Measurements from ENCODE around the gene RNF130.

The RNF130 gene

DNA sequence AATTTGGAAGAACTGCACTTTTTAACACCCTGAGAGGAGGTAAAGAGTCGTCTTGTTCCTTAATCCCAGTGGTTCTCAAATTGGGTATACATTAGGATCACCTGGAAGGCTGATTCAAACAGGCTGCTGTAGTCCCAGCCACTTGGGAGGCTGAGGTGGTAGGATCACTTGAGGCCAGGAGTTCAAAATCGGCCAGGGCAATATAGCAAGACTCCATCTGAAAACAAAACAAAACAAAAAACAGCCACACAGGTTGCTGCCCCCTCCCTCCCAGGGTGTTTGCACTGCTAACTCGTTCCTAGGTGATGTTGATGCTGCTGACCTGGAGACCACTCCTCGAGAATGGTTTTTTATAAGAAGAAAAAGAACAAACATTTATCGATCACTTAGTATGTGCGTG lies 162.3 kb downstream of the RNF130 start:
- no peaks in the 10 kb centered on the region for H3K9me3 Mint-ChIP-seq
- peaks cover 9% of the 10 kb centered on the region for H3K36me3 Mint-ChIP-seq (ENCODE audit: low read depth)
- H3K4me3 Mint-ChIP-seq = peak overlapping the region; percentile 30
- peaks cover 8% of the 10 kb centered on the region for H3K4me1 Mint-ChIP-seq (ENCODE audit: low read depth)
- no peak overlapping the region for H3K27ac Mint-ChIP-seq
- no peaks in the 10 kb centered on the region for H3K27me3 Mint-ChIP-seq (ENCODE audit: low read depth)

- H3K27me3 Mint-ChIP-seq (ENCODE audit: low read depth) = no peaks in the 10 kb centered on the region
- H3K9me3 Mint-ChIP-seq = no peaks in the 10 kb centered on the region
- peaks cover 8% of the 10 kb centered on the region for H3K4me1 Mint-ChIP-seq (ENCODE audit: low read depth)
- peak overlapping the region; percentile 75 for H3K4me3 Mint-ChIP-seq
- no peak overlapping the region for H3K27ac Mint-ChIP-seq
- peaks cover 12% of the 10 kb centered on the region for H3K36me3 Mint-ChIP-seq (ENCODE audit: low read depth)
These were observed 163.0 kb downstream of the RNF130 start for GRCh38 chr5:179908528-179908927.

DNA sequence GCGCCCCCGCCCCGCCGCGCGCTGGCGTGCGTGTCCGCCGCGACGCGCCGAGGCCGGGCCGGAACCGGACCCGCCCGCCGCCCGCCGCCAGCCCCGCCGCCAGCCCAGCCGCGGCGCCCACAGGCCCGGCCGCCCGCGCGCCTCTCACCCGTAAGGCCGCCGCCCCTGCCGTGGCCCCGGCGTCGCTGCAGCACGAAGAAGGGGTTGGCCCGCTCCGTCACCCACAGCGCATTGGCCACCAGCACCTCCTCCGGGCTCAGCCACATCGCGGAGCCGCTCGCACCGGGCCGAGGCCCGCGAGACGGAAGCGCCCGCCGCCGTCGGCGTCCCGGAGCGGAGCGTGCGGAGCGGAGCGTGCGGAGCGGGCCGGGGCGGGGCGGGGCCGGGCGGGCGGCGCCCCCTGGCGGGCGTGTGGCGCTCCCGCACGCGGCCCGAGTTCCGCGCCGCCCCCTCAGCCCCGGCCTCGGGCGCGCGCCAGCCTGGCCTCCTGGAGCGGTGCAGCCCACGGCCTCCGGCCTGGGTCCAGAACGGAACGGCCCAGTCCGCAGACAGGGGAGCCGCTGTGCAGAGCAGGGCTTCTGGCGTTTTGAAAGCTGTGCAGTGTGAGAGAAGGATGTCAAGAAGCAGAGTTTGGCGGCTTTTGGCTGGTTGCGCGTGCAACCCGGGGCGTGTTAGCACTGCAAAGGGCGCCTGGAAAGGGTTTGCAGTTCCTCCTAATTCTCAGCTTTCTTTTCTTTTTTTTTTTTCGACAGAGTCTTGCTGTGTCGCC lies 163.8 kb downstream of the RNF130 start, which contains the start of gene TBC1D9B:
TSS of gene TBC1D9B (minus strand) at position 342 of the 769 bp plus-strand sequence. CDS start at position 266, 76 bp downstream.
- Mint-ChIP-seq H3K9me3 (no peaks in the 10 kb centered on the region), H3K4me1 (ENCODE audit: low read depth) (peaks cover 8% of the 10 kb centered on the region), H3K27ac (peak within 1 kb of the TSS; percentile 87), H3K4me3 (peak within 1 kb of the TSS; percentile 93), H3K36me3 (ENCODE audit: low read depth) (peaks cover 12% of the 10 kb centered on the region), H3K27me3 (ENCODE audit: low read depth) (no peaks in the 10 kb centered on the region)

DNA sequence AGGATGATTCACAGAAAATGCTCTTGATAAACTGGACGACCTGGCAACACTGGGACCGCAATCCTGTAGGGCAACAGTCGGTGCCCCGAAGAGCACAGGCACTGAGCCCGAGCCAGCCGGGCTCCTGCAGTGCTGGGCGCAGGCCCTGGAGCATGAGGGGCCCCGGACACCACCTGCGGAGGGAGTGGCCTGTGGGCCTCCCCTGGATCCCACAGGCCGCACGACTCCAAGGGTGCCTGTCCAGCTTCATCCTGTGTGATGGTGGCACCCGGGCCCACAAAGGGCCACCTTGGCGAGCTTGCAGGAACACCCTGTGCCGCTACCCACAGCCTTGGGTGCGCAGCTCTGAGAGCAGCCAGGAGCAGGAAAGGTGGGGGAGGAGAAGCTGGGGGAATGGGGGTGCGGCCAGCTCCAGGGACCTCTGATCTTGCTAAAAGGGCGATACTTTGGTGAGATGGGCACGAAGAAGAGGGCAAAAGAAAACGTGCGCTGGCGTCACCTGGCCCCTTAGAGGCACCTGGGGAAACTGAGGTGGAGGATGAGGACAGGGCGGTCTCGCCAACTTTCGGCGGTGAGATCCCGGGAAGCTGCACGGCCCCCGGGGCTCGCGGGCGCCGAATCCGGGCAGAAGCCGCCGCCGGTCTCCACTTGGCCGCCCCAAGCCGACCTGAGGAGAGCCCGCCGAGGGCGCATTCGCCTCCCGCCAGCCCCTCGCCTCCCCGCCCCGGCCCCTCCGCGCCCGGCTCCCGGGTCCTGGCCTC lies 164.6 kb downstream of the RNF130 start:
- Mint-ChIP-seq H3K9me3 (no peaks in the 10 kb centered on the region), H3K27me3 (ENCODE audit: low read depth) (no peaks in the 10 kb centered on the region), H3K27ac (peak overlapping the region; percentile 87), H3K36me3 (ENCODE audit: low read depth) (peaks cover 14% of the 10 kb centered on the region), H3K4me1 (ENCODE audit: low read depth) (peaks cover 8% of the 10 kb centered on the region), H3K4me3 (peak overlapping the region; percentile 93)

DNA sequence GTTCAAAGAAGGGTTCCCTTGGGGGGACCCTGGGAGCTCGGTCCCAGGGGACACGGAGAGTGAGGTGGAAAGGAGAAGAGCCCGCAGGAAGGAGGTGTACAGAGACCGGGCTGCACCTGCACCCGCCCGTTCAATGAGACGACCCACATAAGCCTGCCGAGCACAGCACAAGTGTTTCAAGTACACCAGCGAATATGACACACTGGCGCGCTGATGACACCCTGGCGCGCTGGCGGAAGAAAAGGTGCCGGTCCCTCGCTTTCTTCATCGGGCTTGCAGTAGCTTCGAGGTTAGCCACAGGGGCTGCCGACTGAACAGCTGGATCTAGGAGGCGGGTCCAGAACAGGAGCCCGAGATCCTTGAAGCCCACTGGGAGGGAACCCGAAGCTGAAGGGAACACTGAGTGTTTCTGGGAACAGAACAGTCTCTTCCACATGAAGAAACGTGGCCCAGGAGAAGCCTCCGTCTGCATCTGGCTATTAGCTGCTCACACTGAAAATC lies 165.2 kb downstream of the RNF130 start:
- Mint-ChIP-seq H3K27ac (peak overlapping the region; percentile 59), H3K9me3 (no peaks in the 10 kb centered on the region), H3K27me3 (ENCODE audit: low read depth) (no peaks in the 10 kb centered on the region), H3K36me3 (ENCODE audit: low read depth) (peaks cover 16% of the 10 kb centered on the region), H3K4me1 (ENCODE audit: low read depth) (peaks cover 8% of the 10 kb centered on the region), H3K4me3 (peak overlapping the region; percentile 93)

- Mint-ChIP-seq H3K4me1 (ENCODE audit: low read depth) (peaks cover 8% of the 10 kb centered on the region), H3K9me3 (no peaks in the 10 kb centered on the region), H3K4me3 (no peak overlapping the region), H3K27ac (no peak overlapping the region), H3K36me3 (ENCODE audit: low read depth) (peaks cover 16% of the 10 kb centered on the region), H3K27me3 (ENCODE audit: low read depth) (no peaks in the 10 kb centered on the region)
These were observed 166.4 kb downstream of the RNF130 start for GRCh38 chr5:179905161-179905560.

Measured in T-helper 1 cell treated with Interleukin-12 subunit alpha and Interleukin-12 subunit beta and Interleukin-4 antibody, amounts not matched to agents 30 μg/mL and 1 μg/mL, for 36 hours (primary cell).